ENCODE results near the gene AOC3.
"Not testable (repeated sequence)": the region's sequence is repeated elsewhere in the genome, so short reads cannot be mapped to it uniquely, and the experiment has no call there.

AOC3 gene

DNA sequence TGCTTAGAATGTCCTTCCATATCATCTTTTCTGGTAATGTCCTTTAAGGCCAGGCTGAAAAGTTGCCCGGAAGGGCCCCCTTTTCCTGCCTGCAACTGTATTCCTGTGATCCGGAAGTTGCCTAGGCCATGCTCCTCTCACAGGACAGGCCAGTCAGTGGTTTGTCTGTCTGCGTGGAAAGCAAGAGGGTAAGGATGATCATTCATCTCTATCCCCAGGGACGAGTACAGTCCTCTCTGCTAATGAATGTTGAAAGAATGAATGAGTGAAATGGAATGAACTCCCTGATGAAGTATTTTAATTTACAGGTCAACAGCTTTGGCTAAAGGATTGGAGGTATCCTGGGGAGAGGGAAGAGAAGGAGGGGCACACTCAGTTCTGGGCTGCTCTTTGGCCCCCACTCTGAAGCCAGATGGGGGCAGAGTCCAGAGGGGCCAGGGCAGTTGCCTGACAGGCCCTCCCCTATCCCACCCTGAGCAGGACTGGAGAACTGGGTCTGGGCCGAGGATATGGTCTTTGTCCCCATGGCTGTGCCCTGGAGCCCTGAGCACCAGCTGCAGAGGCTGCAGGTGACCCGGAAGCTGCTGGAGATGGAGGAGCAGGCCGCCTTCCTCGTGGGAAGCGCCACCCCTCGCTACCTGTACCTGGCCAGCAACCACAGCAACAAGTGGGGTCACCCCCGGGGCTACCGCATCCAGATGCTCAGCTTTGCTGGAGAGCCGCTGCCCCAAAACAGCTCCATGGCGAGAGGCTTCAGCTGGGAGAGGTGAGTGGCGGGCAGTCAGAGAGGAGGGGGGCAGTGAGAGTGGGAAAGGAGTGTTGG, 3.2 kb downstream of the AOC3 start:
- Histone ChIP-seq H3K27ac (ENCODE audit: low read length) (no peak overlapping the region), H3K9ac (ENCODE audit: low read length) (no peak overlapping the region), H3K27me3 (ENCODE audit: control insufficient read depth, insufficient read depth, low read length) (no peaks in the 10 kb centered on the region), H3K36me3 (ENCODE audit: control insufficient read depth, low read depth, low read length) (no peaks in the 10 kb centered on the region), H3K4me1 (ENCODE audit: control insufficient read depth, low read depth, low read length) (no peaks in the 10 kb centered on the region), H3K9me3 (ENCODE audit: control insufficient read depth, low read depth, low read length) (no peaks in the 10 kb centered on the region), H3K4me3 (ENCODE audit: low read length) (no peak overlapping the region)

DNA sequence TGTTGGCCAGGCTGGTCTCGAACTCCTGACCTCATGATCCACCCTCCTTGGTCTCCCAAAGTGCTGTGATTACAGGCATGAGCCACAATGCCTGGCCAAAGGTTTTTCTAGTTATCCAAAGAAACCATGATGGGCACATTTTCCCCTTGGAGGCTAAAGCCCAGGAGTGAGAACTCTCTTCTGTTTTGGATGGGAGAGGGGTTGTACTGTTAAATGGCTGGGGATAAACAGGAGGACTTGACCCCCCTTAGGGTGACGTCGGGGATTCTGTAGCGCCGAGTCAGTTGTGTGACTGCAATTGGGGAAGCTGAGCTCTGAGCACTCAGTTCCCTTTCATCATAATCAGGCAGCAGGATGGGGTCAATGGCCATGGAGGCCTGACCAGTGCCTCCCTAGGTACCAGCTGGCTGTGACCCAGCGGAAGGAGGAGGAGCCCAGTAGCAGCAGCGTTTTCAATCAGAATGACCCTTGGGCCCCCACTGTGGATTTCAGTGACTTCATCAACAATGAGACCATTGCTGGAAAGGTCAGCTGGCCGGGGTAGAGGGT, 4.1 kb downstream of the AOC3 start:
- no peak overlapping the region for H3K9ac ChIP-seq (ENCODE audit: low read length)
- no peaks in the 10 kb centered on the region for H3K36me3 ChIP-seq (ENCODE audit: control insufficient read depth, low read depth, low read length)
- no peak overlapping the region for H3K4me3 ChIP-seq (ENCODE audit: low read length)
- H3K27me3 ChIP-seq (ENCODE audit: control insufficient read depth, insufficient read depth, low read length) = no peaks in the 10 kb centered on the region
- H3K9me3 ChIP-seq (ENCODE audit: control insufficient read depth, low read depth, low read length) = no peaks in the 10 kb centered on the region
- no peak overlapping the region for H3K27ac ChIP-seq (ENCODE audit: low read length)
- no peaks in the 10 kb centered on the region for H3K4me1 ChIP-seq (ENCODE audit: control insufficient read depth, low read depth, low read length)

DNA sequence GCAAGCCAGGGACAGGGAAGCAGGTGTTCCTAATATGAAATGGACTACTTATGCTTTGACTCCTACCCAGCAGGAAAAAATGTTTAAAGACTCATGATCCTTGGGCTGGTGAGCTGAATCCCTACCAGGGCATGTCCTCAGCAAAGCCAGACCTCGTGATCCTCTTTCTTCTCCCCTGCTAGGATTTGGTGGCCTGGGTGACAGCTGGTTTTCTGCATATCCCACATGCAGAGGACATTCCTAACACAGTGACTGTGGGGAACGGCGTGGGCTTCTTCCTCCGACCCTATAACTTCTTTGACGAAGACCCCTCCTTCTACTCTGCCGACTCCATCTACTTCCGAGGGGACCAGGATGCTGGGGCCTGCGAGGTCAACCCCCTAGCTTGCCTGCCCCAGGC, 5.1 kb downstream of the AOC3 start:
- H3K4me3 ChIP-seq (ENCODE audit: low read length); H3K27me3 ChIP-seq (ENCODE audit: control insufficient read depth, insufficient read depth, low read length); H3K4me1 ChIP-seq (ENCODE audit: control insufficient read depth, low read depth, low read length); H3K36me3 ChIP-seq (ENCODE audit: control insufficient read depth, low read depth, low read length); H3K27ac ChIP-seq (ENCODE audit: low read length); H3K9me3 ChIP-seq (ENCODE audit: control insufficient read depth, low read depth, low read length); H3K9ac ChIP-seq (ENCODE audit: low read length): not testable (repeated sequence)

DNA sequence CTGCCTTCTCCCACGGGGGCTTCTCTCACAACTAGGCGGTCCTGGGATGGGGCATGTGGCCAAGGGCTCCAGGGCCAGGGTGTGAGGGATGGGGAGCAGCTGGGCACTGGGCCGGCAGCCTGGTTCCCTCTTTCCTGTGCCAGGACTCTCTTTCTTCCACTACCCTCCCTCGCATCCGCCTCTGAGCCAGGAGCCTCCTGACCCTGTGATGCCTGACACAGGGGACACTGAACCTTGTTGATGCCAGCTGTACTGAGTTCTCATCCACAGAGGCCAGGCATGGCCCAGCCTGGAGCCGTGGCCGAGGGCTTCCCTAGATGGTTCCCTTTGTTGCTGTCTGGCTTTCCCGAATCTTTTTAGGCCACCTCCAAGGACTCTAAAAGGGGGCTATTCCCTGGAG, 5.5 kb downstream of the AOC3 start:
- not testable (repeated sequence) for H3K9me3 ChIP-seq (ENCODE audit: control insufficient read depth, low read depth, low read length); H3K9ac ChIP-seq (ENCODE audit: low read length); H3K36me3 ChIP-seq (ENCODE audit: control insufficient read depth, low read depth, low read length); H3K27me3 ChIP-seq (ENCODE audit: control insufficient read depth, insufficient read depth, low read length); H3K27ac ChIP-seq (ENCODE audit: low read length); H3K4me1 ChIP-seq (ENCODE audit: control insufficient read depth, low read depth, low read length); H3K4me3 ChIP-seq (ENCODE audit: low read length)

DNA sequence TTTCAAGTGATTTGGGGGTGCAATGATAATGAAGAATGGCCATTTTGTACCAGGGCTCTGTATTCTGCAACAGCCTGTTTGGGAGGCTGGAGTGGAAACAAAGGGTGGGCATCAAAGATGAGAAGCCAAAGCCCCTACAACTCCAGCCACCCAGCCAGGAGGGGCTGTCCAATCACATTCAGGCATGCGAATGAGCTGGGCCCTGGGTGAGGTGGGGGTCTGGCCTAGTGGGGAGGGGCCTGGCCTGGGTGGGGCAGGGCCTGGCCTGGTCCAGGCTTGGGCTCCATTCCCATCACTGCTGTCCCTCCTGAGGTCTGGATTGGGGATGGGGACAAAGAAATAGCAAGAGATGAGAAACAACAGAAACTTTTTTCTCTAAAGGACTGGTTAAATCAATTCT, 6.4 kb downstream of the AOC3 start:
- H3K4me3 ChIP-seq (ENCODE audit: low read length) = no peak overlapping the region
- no peaks in the 10 kb centered on the region for H3K9me3 ChIP-seq (ENCODE audit: control insufficient read depth, low read depth, low read length)
- H3K27me3 ChIP-seq (ENCODE audit: control insufficient read depth, insufficient read depth, low read length) = no peaks in the 10 kb centered on the region
- H3K4me1 ChIP-seq (ENCODE audit: control insufficient read depth, low read depth, low read length) = no peaks in the 10 kb centered on the region
- no peaks in the 10 kb centered on the region for H3K36me3 ChIP-seq (ENCODE audit: control insufficient read depth, low read depth, low read length)
- no peak overlapping the region for H3K27ac ChIP-seq (ENCODE audit: low read length)
- no peak overlapping the region for H3K9ac ChIP-seq (ENCODE audit: low read length)

DNA sequence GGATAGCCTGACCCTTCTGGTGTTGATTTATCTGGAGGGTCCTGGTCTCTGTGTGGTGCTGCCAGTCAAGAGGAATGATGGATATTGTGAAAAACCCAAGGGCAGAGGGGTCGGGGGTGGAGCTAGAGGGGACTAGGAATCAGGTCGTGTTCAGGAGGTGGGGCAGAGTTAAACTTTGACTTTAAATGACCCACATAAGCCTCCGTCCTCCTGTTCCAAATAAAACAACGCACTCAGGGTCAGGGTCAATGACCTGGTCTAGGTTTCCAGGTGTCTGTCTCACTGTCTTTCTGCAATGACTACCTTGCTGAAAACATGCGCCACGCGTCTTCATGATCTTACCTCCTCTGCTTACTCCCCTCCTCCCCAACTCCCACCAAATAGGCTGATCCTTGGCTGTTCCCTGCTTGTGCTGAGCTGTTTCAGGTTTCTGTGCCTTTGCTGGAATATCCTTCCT, 14.7 kb downstream of the AOC3 start:
- H3K4me1 ChIP-seq (ENCODE audit: control insufficient read depth, low read depth, low read length) = no peaks in the 10 kb centered on the region
- H3K36me3 ChIP-seq (ENCODE audit: control insufficient read depth, low read depth, low read length) = no peaks in the 10 kb centered on the region
- H3K4me3 ChIP-seq (ENCODE audit: low read length) = no peak overlapping the region
- H3K9ac ChIP-seq (ENCODE audit: low read length) = no peak overlapping the region
- H3K27ac ChIP-seq (ENCODE audit: low read length) = no peak overlapping the region
- H3K9me3 ChIP-seq (ENCODE audit: control insufficient read depth, low read depth, low read length) = peaks cover 4% of the 10 kb centered on the region
- H3K27me3 ChIP-seq (ENCODE audit: control insufficient read depth, insufficient read depth, low read length) = no peaks in the 10 kb centered on the region

DNA sequence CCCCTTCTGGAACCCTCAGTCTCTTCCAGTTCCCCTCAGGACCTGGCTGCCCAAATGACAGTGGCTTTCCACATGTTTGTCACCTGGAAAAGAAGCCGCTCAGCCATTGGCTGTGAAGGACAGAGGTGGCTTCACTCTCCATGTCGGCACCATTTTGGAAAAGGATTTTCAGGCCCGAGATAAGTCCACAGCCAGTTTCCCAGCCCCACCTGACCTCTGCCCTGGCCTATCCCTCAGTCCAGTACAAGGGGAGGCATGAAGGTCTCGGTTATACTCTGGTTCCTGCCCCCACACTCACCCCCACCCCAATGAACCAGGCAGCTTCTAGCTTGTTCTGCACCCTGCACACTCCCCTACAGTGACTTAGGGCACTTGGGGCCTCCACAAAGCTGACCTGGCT, 15.2 kb downstream of the AOC3 start:
- Histone ChIP-seq H3K4me3 (ENCODE audit: low read length) (no peak overlapping the region), H3K4me1 (ENCODE audit: control insufficient read depth, low read depth, low read length) (no peaks in the 10 kb centered on the region), H3K27me3 (ENCODE audit: control insufficient read depth, insufficient read depth, low read length) (no peaks in the 10 kb centered on the region), H3K9ac (ENCODE audit: low read length) (no peak overlapping the region), H3K36me3 (ENCODE audit: control insufficient read depth, low read depth, low read length) (no peaks in the 10 kb centered on the region), H3K27ac (ENCODE audit: low read length) (no peak overlapping the region), H3K9me3 (ENCODE audit: control insufficient read depth, low read depth, low read length) (peaks cover 6% of the 10 kb centered on the region)

DNA sequence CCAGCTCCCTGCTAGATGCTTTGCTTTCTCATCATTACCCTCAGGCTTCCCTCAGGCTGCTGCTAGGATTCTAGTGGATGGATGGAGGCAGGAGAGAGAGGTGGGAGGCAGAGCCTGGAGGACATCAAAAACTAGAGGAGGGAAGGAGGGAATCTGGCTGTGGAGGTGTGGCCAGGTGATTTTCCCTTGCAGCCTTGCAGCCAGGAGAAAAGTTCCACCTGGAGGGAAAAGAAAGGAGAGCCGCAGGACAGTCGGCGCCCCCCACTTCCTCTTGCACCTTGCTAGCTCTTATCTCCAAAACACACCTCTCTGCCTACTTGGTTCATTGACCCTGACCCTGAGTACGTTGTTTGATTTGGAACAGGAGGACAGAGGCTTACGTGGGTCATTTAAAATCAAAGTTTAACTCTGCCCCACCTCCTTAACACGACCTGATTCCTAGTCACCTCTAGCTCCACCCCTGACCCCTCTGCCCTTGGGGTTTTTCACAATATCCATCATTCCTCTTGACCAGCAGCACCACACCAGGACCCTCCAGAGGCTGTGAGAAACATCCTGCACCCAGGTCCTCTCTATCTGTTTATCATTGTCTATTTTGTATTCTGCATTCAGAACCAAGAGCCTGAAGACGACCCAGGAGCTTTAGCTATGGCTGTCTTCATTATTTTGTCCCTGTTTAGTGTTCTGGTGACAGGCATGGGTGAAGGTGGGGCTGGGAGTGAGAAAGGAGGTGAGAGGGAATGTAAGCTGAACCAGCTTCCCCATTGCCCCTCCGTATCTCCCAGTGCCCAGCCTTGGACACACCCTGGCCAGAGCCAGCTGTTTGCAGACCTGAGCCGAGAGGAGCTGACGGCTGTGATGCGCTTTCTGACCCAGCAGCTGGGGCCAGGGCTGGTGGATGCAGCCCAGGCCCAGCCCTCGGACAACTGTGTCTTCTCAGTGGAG, 15.9 kb downstream of the AOC3 start:
- no peak overlapping the region for H3K4me3 ChIP-seq (ENCODE audit: low read length)
- no peak overlapping the region for H3K9ac ChIP-seq (ENCODE audit: low read length)
- H3K9me3 ChIP-seq (ENCODE audit: control insufficient read depth, low read depth, low read length) = peaks cover 6% of the 10 kb centered on the region
- no peaks in the 10 kb centered on the region for H3K36me3 ChIP-seq (ENCODE audit: control insufficient read depth, low read depth, low read length)
- H3K27me3 ChIP-seq (ENCODE audit: control insufficient read depth, insufficient read depth, low read length) = no peaks in the 10 kb centered on the region
- H3K27ac ChIP-seq (ENCODE audit: low read length) = no peak overlapping the region
- H3K4me1 ChIP-seq (ENCODE audit: control insufficient read depth, low read depth, low read length) = no peaks in the 10 kb centered on the region

DNA sequence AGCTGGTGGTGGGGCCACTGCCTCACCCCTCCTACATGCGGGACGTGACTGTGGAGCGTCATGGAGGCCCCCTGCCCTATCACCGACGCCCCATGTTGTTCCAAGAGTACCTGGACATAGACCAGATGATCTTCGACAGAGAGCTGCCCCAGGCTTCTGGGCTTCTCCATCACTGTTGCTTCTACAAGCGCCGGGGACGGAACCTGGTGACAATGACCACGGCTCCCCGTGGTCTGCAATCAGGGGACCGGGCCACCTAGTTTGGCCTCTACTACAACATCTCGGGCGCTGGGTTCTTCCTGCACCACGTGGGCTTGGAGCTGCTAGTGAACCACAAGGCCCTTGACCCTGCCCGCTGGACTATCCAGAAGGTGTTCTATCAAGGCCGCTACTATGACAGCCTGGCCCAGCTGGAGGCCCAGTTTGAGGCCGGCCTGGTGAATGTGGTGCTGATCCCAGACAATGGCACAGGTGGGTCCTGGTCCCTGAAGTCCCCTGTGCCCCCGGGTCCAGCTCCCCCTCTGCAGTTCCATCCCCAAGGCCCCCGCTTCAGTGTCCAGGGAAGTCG, 16.8 kb downstream of the AOC3 start:
- not testable (repeated sequence) for H3K9ac ChIP-seq (ENCODE audit: low read length); H3K9me3 ChIP-seq (ENCODE audit: control insufficient read depth, low read depth, low read length); H3K27ac ChIP-seq (ENCODE audit: low read length); H3K36me3 ChIP-seq (ENCODE audit: control insufficient read depth, low read depth, low read length); H3K27me3 ChIP-seq (ENCODE audit: control insufficient read depth, insufficient read depth, low read length); H3K4me1 ChIP-seq (ENCODE audit: control insufficient read depth, low read depth, low read length); H3K4me3 ChIP-seq (ENCODE audit: low read length)

DNA sequence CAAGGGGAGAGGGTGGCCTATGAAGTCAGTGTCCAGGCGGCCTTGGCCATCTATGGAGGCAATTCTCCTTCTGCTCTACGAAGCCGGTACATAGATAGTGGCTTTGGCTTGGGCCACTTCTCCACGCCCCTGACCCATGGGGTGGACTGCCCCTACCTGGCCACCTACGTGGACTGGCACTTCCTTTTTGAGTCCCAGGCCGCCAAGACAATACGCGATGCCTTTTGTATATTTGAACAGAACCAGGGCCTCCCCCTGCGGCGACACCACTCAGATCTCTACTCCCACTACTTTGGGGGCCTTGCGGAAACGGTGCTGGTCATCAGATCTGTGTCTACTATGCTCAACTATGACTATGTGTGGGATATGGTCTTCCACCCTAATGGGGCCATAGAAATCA, 17.3 kb downstream of the AOC3 start:
- no peak overlapping the region for H3K9ac ChIP-seq (ENCODE audit: low read length)
- H3K27me3 ChIP-seq (ENCODE audit: control insufficient read depth, insufficient read depth, low read length) = no peaks in the 10 kb centered on the region
- no peak overlapping the region for H3K27ac ChIP-seq (ENCODE audit: low read length)
- no peak overlapping the region for H3K4me3 ChIP-seq (ENCODE audit: low read length)
- H3K4me1 ChIP-seq (ENCODE audit: control insufficient read depth, low read depth, low read length) = no peaks in the 10 kb centered on the region
- H3K9me3 ChIP-seq (ENCODE audit: control insufficient read depth, low read depth, low read length) = peaks cover 6% of the 10 kb centered on the region
- no peaks in the 10 kb centered on the region for H3K36me3 ChIP-seq (ENCODE audit: control insufficient read depth, low read depth, low read length)

DNA sequence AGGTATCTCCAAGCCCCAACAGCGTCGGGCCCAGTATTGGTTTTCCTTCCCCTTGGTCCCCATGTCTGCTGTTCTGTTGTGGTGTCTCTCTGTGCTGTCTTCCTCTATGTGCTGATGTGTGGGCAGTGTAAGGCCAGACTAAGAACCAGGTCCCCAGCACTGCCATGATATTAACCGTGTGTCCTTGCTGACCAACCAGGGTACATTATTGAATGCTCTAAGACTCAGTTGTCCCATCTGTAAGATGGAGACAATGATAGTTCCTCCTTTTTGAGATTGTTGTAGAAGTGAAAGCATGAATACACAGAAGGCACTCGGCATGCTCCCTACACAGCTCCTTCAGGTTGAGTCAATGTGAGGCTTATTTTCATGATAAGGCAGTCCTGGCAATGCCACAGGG, 20.6 kb downstream of the AOC3 start:
- no peaks in the 10 kb centered on the region for H3K4me1 ChIP-seq (ENCODE audit: control insufficient read depth, low read depth, low read length)
- no peak overlapping the region for H3K4me3 ChIP-seq (ENCODE audit: low read length)
- H3K9me3 ChIP-seq (ENCODE audit: control insufficient read depth, low read depth, low read length) = peaks cover 6% of the 10 kb centered on the region
- H3K9ac ChIP-seq (ENCODE audit: low read length) = no peak overlapping the region
- no peaks in the 10 kb centered on the region for H3K36me3 ChIP-seq (ENCODE audit: control insufficient read depth, low read depth, low read length)
- H3K27me3 ChIP-seq (ENCODE audit: control insufficient read depth, insufficient read depth, low read length) = no peaks in the 10 kb centered on the region
- no peak overlapping the region for H3K27ac ChIP-seq (ENCODE audit: low read length)
